Skeletal muscle tissue (tissue), 4 donors: ENCODE data around the gene ABCA13. TPM values are rescaled to one million over a fixed set of nuclear protein-coding genes. Genes with fewer than 3 reads are reported as not detected.

ENCODE experiments used
- H3K27ac ChIP-seq: one replicate; pipeline ENCODE4 v1.7.0; 2013; ENCODE audit warnings: mild to moderate bottlenecking, low read depth, low read length, inconsistent platforms
- H3K27me3 ChIP-seq, 3 donors: one replicate each; pipeline ENCODE4 v1.7.0; 2013; ENCODE audit warnings: low read length in 3 of 3; ENCODE audit not compliant: control insufficient read depth in 3 of 3, insufficient read depth in 3 of 3
- H3K36me3 ChIP-seq, 3 donors: one replicate each; pipeline ENCODE4 v1.7.0; 2013; ENCODE audit warnings: low read length in 3 of 3; ENCODE audit not compliant: control insufficient read depth in 3 of 3, insufficient read depth in 3 of 3
- H3K4me1 ChIP-seq, 3 donors: one replicate each; pipeline ENCODE4 v1.7.0; 2013; ENCODE audit warnings: low read length in 3 of 3, mild to moderate bottlenecking in 3 of 3; ENCODE audit not compliant: control insufficient read depth in 3 of 3, insufficient read depth in 3 of 3
- H3K4me3 ChIP-seq, 3 donors: one replicate each; pipeline ENCODE4 v1.7.0; 2013; ENCODE audit warnings: low read length in 3 of 3
- H3K9ac ChIP-seq, 3 donors: one replicate each; pipeline ENCODE4 v1.7.0; 2013; ENCODE audit warnings: low read length in 3 of 3, mild to moderate bottlenecking in 3 of 3, moderate library complexity in 2 of 3, low read depth in 1 of 3
- H3K9me3 ChIP-seq, 3 donors: one replicate each; pipeline ENCODE4 v1.7.0; 2013; ENCODE audit warnings: low read length in 3 of 3; ENCODE audit not compliant: control insufficient read depth in 3 of 3
- total RNA-seq: library from RNA; depleted of rRNA; stranded (reverse); fragments of >200 nt; gene quantifications from one replicate; pipeline ENCODE4 v1.2.3, GENCODE V29; 2014
- donor health status: Osteomylitis.

The ABCA13 gene, protein sequence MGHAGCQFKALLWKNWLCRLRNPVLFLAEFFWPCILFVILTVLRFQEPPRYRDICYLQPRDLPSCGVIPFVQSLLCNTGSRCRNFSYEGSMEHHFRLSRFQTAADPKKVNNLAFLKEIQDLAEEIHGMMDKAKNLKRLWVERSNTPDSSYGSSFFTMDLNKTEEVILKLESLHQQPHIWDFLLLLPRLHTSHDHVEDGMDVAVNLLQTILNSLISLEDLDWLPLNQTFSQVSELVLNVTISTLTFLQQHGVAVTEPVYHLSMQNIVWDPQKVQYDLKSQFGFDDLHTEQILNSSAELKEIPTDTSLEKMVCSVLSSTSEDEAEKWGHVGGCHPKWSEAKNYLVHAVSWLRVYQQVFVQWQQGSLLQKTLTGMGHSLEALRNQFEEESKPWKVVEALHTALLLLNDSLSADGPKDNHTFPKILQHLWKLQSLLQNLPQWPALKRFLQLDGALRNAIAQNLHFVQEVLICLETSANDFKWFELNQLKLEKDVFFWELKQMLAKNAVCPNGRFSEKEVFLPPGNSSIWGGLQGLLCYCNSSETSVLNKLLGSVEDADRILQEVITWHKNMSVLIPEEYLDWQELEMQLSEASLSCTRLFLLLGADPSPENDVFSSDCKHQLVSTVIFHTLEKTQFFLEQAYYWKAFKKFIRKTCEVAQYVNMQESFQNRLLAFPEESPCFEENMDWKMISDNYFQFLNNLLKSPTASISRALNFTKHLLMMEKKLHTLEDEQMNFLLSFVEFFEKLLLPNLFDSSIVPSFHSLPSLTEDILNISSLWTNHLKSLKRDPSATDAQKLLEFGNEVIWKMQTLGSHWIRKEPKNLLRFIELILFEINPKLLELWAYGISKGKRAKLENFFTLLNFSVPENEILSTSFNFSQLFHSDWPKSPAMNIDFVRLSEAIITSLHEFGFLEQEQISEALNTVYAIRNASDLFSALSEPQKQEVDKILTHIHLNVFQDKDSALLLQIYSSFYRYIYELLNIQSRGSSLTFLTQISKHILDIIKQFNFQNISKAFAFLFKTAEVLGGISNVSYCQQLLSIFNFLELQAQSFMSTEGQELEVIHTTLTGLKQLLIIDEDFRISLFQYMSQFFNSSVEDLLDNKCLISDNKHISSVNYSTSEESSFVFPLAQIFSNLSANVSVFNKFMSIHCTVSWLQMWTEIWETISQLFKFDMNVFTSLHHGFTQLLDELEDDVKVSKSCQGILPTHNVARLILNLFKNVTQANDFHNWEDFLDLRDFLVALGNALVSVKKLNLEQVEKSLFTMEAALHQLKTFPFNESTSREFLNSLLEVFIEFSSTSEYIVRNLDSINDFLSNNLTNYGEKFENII (N-terminal part only)
- 0.52 TPM for total RNA-seq

GRCh38 chr7:48171202-48171601 lies at the start of gene ABCA13:
ABCA13 (plus strand) TSS chr7:48171458; CDS start chr7:48171484, 26 bp downstream.
- Histone ChIP-seq H3K36me3 (no peaks in the 10 kb centered on the region), H3K9ac (no peak within 1 kb of the TSS), H3K4me3 (no peak within 1 kb of the TSS), H3K9me3 (peaks cover 0 to 3% (median 0%) of the 10 kb centered on the region in 3 donors), H3K4me1 (no peaks in the 10 kb centered on the region), H3K27me3 (no peaks in the 10 kb centered on the region), H3K27ac (no peak within 1 kb of the TSS)

- no peaks in the 10 kb centered on the region for H3K36me3 ChIP-seq
- H3K9ac ChIP-seq: no peak overlapping the region
- H3K4me3 ChIP-seq: no peak overlapping the region
- H3K9me3 ChIP-seq: no peaks in the 10 kb centered on the region
- H3K4me1 ChIP-seq: no peaks in the 10 kb centered on the region
- no peaks in the 10 kb centered on the region for H3K27me3 ChIP-seq
- no peak overlapping the region for H3K27ac ChIP-seq
Measured at GRCh38 chr7:48126037-48126436, 45.2 kb upstream of the ABCA13 start.

DNA sequence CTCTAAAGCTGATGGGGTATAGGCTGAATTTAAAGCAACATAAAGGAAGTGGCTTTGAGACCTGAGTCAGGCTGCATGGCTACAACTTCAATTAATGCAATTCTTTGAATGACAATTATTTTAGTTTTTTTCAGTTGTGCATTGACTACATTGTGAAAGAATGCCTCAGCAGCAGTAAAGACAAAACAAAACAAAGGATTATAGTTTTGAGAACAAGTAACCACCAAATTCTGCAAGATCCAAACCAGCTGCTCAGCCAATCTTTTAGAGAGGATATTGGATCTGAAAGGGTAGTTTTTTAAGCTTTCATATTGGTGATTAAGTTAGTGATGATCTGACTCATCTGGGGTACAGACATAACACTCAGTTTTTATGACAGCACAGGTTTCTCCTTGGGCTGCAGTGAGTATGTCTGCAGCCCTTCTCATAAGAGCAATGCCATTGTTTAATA lies 40.6 kb upstream of the ABCA13 start:
- Histone ChIP-seq H3K36me3 (no peaks in the 10 kb centered on the region), H3K9ac (no peak overlapping the region), H3K9me3 (no peaks in the 10 kb centered on the region), H3K27me3 (no peaks in the 10 kb centered on the region), H3K4me1 (no peaks in the 10 kb centered on the region), H3K27ac (no peak overlapping the region), H3K4me3 (no peak overlapping the region)

- Histone ChIP-seq H3K9ac (no peak overlapping the region), H3K4me1 (no peaks in the 10 kb centered on the region), H3K27me3 (no peaks in the 10 kb centered on the region), H3K9me3 (no peaks in the 10 kb centered on the region), H3K36me3 (no peaks in the 10 kb centered on the region), H3K4me3 (no peak overlapping the region), H3K27ac (no peak overlapping the region)
Measured at GRCh38 chr7:48132792-48133191, 38.5 kb upstream of the ABCA13 start.

DNA sequence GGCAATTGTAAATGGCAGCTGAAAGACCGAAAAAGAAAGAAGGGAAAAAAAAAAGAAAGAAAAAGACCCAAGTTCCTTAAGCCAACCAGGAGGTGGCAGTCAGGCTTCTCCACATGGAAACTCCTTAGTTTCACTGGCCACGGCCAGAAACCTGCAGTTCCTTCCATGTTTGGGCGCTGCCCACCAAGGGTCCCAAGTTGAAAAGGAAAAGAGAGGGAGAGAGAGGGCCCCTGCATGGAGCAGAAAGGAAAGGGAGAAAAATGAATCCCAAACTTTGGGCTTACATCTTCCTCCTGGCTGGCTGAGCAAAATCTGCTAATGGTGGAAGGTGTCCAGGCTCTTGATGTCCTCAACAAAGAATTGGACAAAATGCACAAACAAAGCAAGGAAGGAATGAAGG lies 31.8 kb upstream of the ABCA13 start:
- H3K9me3 ChIP-seq: no peaks in the 10 kb centered on the region
- no peaks in the 10 kb centered on the region for H3K4me1 ChIP-seq
- H3K27me3 ChIP-seq: peaks cover 0 to 3% (median 0%) of the 10 kb centered on the region in 3 donors
- H3K4me3 ChIP-seq: no peak overlapping the region
- H3K9ac ChIP-seq: no peak overlapping the region
- H3K27ac ChIP-seq: no peak overlapping the region
- H3K36me3 ChIP-seq: no peaks in the 10 kb centered on the region

GRCh38 chr7:48140001-48140681 lies 31.1 kb upstream of the ABCA13 start:
- H3K9me3 ChIP-seq: no peaks in the 10 kb centered on the region
- H3K27ac ChIP-seq: no peak overlapping the region
- H3K9ac ChIP-seq: no peak overlapping the region

DNA sequence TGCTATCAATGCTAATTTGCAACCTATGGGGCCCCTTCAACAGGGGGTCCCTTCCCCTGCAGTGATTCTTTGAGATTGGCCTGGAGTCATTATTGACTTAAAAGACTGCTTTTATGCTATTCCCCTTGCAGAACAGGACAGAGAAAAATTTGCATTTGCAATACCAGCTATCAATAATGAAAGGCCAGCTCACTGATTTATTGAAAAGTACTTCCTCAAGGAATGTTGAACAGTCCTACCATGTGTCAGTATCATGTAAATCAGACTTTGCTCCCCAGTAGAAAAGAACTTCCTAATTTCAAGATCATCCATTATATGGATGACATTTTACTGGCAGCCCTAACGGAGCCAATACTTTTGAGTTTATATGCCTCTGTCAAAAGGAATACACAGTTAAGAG lies 29.7 kb upstream of the ABCA13 start:
- H3K27ac ChIP-seq: no peak overlapping the region
- H3K36me3 ChIP-seq: no peaks in the 10 kb centered on the region
- no peaks in the 10 kb centered on the region for H3K4me1 ChIP-seq
- no peak overlapping the region for H3K4me3 ChIP-seq
- no peaks in the 10 kb centered on the region for H3K9me3 ChIP-seq
- H3K27me3 ChIP-seq: peaks cover 0 to 3% (median 0%) of the 10 kb centered on the region in 3 donors
- no peak overlapping the region for H3K9ac ChIP-seq

More at GRCh38 chr7:48140001-48140681, 31.1 kb upstream of the ABCA13 start:
- Histone ChIP-seq H3K36me3 (no peaks in the 10 kb centered on the region), H3K4me1 (no peaks in the 10 kb centered on the region), H3K4me3 (no peak overlapping the region), H3K27me3 (peaks cover 0 to 3% (median 0%) of the 10 kb centered on the region in 3 donors)

- Histone ChIP-seq H3K9me3 (no peaks in the 10 kb centered on the region), H3K27ac (no peak overlapping the region), H3K4me1 (no peaks in the 10 kb centered on the region), H3K4me3 (no peak overlapping the region), H3K27me3 (no peaks in the 10 kb centered on the region), H3K36me3 (no peaks in the 10 kb centered on the region), H3K9ac (no peak overlapping the region)
Measured at GRCh38 chr7:48144291-48144768, 26.9 kb upstream of the ABCA13 start.

DNA sequence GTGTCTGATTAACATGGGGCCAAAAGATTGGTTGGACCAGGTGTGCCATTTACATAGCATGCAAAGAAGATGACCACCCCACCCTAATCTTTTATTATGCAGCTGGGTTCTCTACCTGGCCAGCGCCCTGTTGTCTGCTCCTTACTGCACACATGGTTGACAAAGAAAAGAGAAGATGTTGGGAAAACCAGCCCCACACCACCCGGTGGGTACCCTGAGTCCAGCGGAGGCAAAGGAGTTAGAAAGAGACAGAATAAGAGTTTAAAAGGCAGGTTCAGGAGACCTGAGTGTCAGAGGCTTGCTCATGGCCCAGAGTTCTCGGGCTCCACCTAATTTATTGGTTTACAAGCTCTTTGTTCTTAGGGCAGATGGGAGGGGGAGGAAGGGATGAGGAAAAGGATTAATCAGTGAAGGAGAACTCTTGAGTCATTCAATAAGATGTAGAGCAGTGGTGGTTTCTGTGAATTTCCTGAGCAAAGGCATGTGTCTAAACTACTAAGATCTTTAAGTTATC lies 24.1 kb upstream of the ABCA13 start:
- Histone ChIP-seq H3K36me3 (no peaks in the 10 kb centered on the region), H3K27me3 (no peaks in the 10 kb centered on the region), H3K4me3 (no peak overlapping the region), H3K9me3 (no peaks in the 10 kb centered on the region), H3K27ac (no peak overlapping the region), H3K9ac (no peak overlapping the region), H3K4me1 (no peaks in the 10 kb centered on the region)
